ENCODE results near the gene NME7. TPM values are rescaled to one million over a fixed set of nuclear protein-coding genes. Genes with fewer than 3 reads are reported as not detected.
A peak's percentile ranks its signal among the peaks of the same experiment; 100 is the strongest.

NME7 gene
- total RNA-seq, 4 donors from 2014 or later: 3.7 to 8.4 (median 5.5) TPM

DNA sequence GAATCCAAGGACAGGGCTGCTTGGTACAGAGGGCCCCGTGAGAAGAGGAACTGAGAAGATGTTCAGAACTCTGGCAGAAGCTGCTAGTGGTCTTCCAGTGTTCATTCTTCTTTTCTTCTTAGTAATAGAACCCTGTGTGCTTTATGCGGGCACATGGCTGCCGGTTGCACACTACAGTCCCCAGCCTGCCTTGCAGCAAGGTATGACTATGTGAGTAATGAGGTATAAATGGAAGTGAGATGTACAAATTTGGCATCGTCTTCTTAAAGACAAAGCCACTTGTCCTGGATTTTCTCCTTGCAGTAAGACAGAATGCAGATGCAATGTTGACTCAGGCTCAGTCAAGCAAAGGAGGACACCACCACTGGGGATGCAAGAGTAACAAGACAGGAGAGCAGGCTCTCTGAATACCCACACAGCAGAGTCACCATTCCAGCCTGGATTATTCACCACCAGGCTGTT is 276.1 kb downstream of the NME7 start:
- no peaks in the 10 kb centered on the region for H3K36me3 ChIP-seq
- ATAC-seq: peak; percentile 84 to 92

DNA sequence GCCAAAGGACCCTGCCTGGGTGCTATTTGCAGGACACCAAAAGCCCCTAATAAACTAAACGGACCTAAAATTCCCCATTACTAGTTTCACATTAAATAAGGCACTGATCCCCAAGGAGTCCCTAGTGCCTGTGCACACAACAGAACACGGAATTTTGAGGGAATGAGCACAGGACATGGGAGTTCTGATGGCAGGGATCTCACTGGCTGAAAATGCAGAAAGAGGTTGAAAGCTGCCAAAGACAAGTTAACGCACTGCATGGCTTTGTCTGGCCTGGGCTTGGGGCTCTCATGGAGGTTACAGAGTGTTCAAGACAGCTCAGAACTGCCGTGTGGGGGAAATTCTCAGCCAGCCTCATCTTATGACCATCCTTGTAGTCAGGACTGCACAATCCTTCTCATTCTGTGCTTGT is 276.7 kb downstream of the NME7 start:
- TF ChIP-seq, protein P1, sequence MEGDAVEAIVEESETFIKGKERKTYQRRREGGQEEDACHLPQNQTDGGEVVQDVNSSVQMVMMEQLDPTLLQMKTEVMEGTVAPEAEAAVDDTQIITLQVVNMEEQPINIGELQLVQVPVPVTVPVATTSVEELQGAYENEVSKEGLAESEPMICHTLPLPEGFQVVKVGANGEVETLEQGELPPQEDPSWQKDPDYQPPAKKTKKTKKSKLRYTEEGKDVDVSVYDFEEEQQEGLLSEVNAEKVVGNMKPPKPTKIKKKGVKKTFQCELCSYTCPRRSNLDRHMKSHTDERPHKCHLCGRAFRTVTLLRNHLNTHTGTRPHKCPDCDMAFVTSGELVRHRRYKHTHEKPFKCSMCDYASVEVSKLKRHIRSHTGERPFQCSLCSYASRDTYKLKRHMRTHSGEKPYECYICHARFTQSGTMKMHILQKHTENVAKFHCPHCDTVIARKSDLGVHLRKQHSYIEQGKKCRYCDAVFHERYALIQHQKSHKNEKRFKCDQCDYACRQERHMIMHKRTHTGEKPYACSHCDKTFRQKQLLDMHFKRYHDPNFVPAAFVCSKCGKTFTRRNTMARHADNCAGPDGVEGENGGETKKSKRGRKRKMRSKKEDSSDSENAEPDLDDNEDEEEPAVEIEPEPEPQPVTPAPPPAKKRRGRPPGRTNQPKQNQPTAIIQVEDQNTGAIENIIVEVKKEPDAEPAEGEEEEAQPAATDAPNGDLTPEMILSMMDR (IDR thresholded peaks at IDR 0.05 in 4 of 5, conservative IDR thresholded peaks at IDR 0.05 in 1 of 5): no peak
- TF ChIP-seq POLR2A (IDR thresholded peaks at IDR 0.05): no peak
- no peaks in the 10 kb centered on the region for H3K27me3 ChIP-seq
- peak overlapping the region in 2 of 4 donors; percentile 7 to 28 for H3K27ac ChIP-seq
- DNase-seq (no peak), ATAC-seq (peak; percentile 17 to 32)
- peaks cover 0 to 4% of the 10 kb centered on the region in 2 donors for H3K4me1 ChIP-seq
- no peak overlapping the region for H3K4me3 ChIP-seq
- no peaks in the 10 kb centered on the region for H3K9me3 ChIP-seq
- in situ Hi-C loops (cut with MboI; ENCODE audit: low sequenced_read_pairs in 4 of 4): no loop called here
- intact Hi-C loops (cut with DNase I; ENCODE audit: low total_unique reads): loop anchor here (5.0 kb wide), 1 partner anchor 199 kb away; no protein-coding TSS in a partner anchor
- no peaks in the 10 kb centered on the region for H3K36me3 ChIP-seq

More for the DNA sequence above, 276.1 kb downstream of the NME7 start:
- Histone ChIP-seq H3K27ac (peak overlapping the region in 2 of 4 donors; percentile 7 to 28), H3K9me3 (no peaks in the 10 kb centered on the region), H3K4me1 (peaks cover 0 to 4% of the 10 kb centered on the region in 2 donors), H3K27me3 (no peaks in the 10 kb centered on the region), H3K4me3 (no peak overlapping the region)
- intact Hi-C loops (cut with DNase I; ENCODE audit: low total_unique reads): loop anchor here (5.0 kb wide), 1 partner anchor 199 kb away; no protein-coding TSS in a partner anchor
- DNase-seq: peak in 1 of 2 donors; percentile 65
- no peak for TF ChIP-seq POLR2A (IDR thresholded peaks at IDR 0.05)
- TF ChIP-seq, protein P1 (IDR thresholded peaks at IDR 0.05 in 4 of 5, conservative IDR thresholded peaks at IDR 0.05 in 1 of 5): no peak
- in situ Hi-C loops (cut with MboI; ENCODE audit: low sequenced_read_pairs in 4 of 4): no loop called here

DNA sequence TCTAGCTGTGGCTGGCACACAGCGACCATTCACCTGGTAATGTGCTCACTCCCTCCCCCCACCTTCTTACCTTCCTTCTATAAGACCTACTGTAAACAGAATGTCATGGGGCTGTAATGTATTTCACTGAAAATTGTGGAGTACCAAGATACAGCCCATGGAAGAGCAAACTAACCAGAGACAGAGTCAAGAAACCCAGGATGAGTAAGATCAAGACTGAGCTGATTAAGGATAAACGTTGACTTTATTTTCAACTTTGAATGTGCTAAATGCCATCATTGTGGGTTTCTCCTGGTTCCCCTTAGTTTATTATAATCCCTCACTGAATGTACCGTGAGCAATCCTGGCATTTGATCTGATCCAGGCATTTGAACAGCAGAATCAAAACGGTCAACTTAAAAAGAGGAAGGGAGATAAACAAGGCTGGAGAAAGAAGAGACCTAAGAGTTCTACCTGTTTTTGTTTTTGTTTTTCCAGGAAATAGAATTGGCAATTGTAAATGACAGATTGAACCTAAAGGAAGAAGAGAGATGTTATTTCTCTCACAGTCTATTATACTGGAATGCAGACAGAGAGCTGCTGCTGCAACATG is 277.2 kb downstream of the NME7 start:
- ATAC-seq (no peak), DNase-seq (no peak)
- TF ChIP-seq, protein P1 (IDR thresholded peaks at IDR 0.05 in 4 of 5, conservative IDR thresholded peaks at IDR 0.05 in 1 of 5): no peak
- no peak for TF ChIP-seq POLR2A (IDR thresholded peaks at IDR 0.05)
- H3K9me3 ChIP-seq: no peaks in the 10 kb centered on the region
- no peak overlapping the region for H3K4me3 ChIP-seq
- no peaks in the 10 kb centered on the region for H3K27me3 ChIP-seq
- intact Hi-C loops (cut with DNase I; ENCODE audit: low total_unique reads) (loop anchor here (5.0 kb wide), 1 partner anchor 198 kb away; no protein-coding TSS in a partner anchor), in situ Hi-C loops (cut with MboI; ENCODE audit: low sequenced_read_pairs in 4 of 4) (no loop called here)
- H3K27ac ChIP-seq: peak overlapping the region in 1 of 4 donors; percentile 28
- peaks cover 0 to 4% of the 10 kb centered on the region in 2 donors for H3K4me1 ChIP-seq
- no peaks in the 10 kb centered on the region for H3K36me3 ChIP-seq

DNA sequence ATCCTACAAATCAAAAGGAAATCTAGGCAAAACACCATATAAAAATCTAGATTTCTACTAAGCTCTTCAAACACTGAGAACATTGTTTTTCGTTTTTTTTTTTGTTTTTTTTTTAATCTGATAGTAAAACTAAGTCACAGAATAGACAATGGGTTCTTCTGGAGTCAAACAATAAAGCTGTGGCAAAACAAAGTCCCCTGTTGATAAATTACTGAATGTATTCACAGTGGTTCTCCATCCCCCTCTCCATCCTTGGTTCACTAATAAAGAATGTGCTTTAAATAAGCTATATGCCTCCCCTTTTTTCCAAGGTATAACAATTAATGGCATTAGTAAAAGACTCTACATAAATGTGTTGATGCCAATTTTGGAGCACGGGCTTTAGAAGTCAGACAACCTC is 277.8 kb downstream of the NME7 start:
- Histone ChIP-seq H3K27ac (no peak overlapping the region), H3K36me3 (no peaks in the 10 kb centered on the region), H3K4me3 (no peak overlapping the region), H3K27me3 (no peaks in the 10 kb centered on the region), H3K4me1 (peaks cover 0 to 4% of the 10 kb centered on the region in 2 donors), H3K9me3 (no peaks in the 10 kb centered on the region)
- in situ Hi-C loops (cut with MboI; ENCODE audit: low sequenced_read_pairs in 4 of 4): no loop called here
- ATAC-seq (no peak), DNase-seq (no peak)
- intact Hi-C loops (cut with DNase I; ENCODE audit: low total_unique reads): loop anchor here (5.0 kb wide), 2 partner anchors 197 to 582 kb away; no protein-coding TSS in a partner anchor
- TF ChIP-seq, protein P1 (IDR thresholded peaks at IDR 0.05 in 4 of 5, conservative IDR thresholded peaks at IDR 0.05 in 1 of 5): no peak
- TF ChIP-seq POLR2A (IDR thresholded peaks at IDR 0.05): no peak

Measured in gastrocnemius medialis (tissue), 4 donors.